Measurements from ENCODE around the gene SOCS1. TPM values are rescaled to one million over a fixed set of nuclear protein-coding genes. Genes with fewer than 3 reads are reported as not detected.

Gene SOCS1
- polyA plus RNA-seq, 12 donors = 1.3 to 5.3 (median 1.9) TPM; not detected in 2

GRCh38 chr16:11265124-11265523 is 9.1 kb upstream of the SOCS1 start:
- DNase-seq = no peak

GRCh38 chr16:11264155-11264832 is 8.3 kb upstream of the SOCS1 start:
- DNase-seq = no peak

GRCh38 chr16:11263737-11264136 is 7.7 kb upstream of the SOCS1 start:
- no peak for DNase-seq

GRCh38 chr16:11262915-11263314 is 6.9 kb upstream of the SOCS1 start:
- no peak for DNase-seq

- DNase-seq = no peak
Observed at GRCh38 chr16:11260596-11260966, 4.6 kb upstream of the SOCS1 start.

- DNase-seq = no peak
Observed at GRCh38 chr16:11259655-11260595, 3.9 kb upstream of the SOCS1 start.

- DNase-seq = no peak
Observed at GRCh38 chr16:11258553-11259492, 2.8 kb upstream of the SOCS1 start.

GRCh38 chr16:11257131-11257938 is 1.3 kb upstream of the SOCS1 start:
- DNase-seq = peak; percentile 86

GRCh38 chr16:11256661-11257130 is 692 bp upstream of the SOCS1 start:
- DNase-seq = peak; percentile 52

GRCh38 chr16:11254913-11255736 is 879 bp downstream of the SOCS1 start:
- peak; percentile 50 for DNase-seq

- no peak for DNase-seq
Observed at GRCh38 chr16:11253995-11254912, 1.8 kb downstream of the SOCS1 start.

GRCh38 chr16:11253009-11253994 is 2.7 kb downstream of the SOCS1 start:
- no peak for DNase-seq

GRCh38 chr16:11252482-11252931 is 3.5 kb downstream of the SOCS1 start:
- no peak for DNase-seq

GRCh38 chr16:11251525-11252481 is 4.2 kb downstream of the SOCS1 start:
- no peak for DNase-seq

- DNase-seq = no peak
Observed at GRCh38 chr16:11250786-11251524, 5.0 kb downstream of the SOCS1 start.
